Measurements from ENCODE around the gene DDR2. TPM values are rescaled to one million over a fixed set of nuclear protein-coding genes. Genes with fewer than 3 reads are reported as not detected.

Gene DDR2
- total RNA-seq, 1 experiment from 2014 or later = 0.52 TPM

DNA sequence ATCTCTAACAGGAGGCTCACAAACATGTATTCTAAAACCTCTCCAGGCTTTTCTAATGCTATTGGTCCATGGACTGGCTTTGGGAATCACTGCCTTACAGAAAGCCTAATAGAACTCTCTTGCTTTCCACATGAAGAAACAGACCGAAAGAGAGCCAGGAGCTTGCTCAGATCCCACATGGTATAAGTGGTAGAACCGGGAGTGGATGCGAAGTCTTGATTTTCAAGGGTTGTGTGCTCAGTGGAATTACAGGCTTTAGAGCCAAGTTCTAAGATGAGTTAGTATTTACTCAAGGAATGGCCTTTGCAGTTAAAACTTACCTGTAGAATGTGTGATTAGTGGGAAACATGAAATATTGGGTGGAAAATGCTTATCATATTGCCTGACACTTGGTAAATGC, 103.9 kb downstream of the DDR2 start:
- Histone ChIP-seq H3K56ac (ENCODE audit: insufficient read length, low read depth, low read length) (no peak overlapping the region), H3K14ac (ENCODE audit: insufficient read depth, low read length) (no peak overlapping the region), H3K79me2 (ENCODE audit: insufficient read depth, low read length) (no peaks in the 10 kb centered on the region), H4K91ac (ENCODE audit: insufficient read length, low read depth, low read length) (no peak overlapping the region), H3K27ac (ENCODE audit: insufficient read length, low read depth, low read length) (no peak overlapping the region), H3T11ph (ENCODE audit: low read length) (no peak overlapping the region), H3K4me1 (ENCODE audit: insufficient read depth, low read length) (no peaks in the 10 kb centered on the region), H3K4me2 (ENCODE audit: insufficient read depth, insufficient read length, low read length) (no peak overlapping the region), H2AK5ac (ENCODE audit: insufficient read length, low read length) (no peak overlapping the region), H3K9me3 (ENCODE audit: control insufficient read depth, low read depth, low read length) (no peaks in the 10 kb centered on the region), H3K23me2 (ENCODE audit: insufficient read length, low read depth, low read length, poor library complexity, severe bottlenecking) (no peaks in the 10 kb centered on the region), H3K9ac (ENCODE audit: extremely low read depth, insufficient read length, low read length) (no peak overlapping the region), H4K8ac (replicated peaks; ENCODE audit: insufficient read length, low read depth, low read length) (no peak overlapping the region), H2AFZ (ENCODE audit: low read length) (no peak overlapping the region), H3K18ac (ENCODE audit: insufficient read length, low read depth, low read length) (no peak overlapping the region), H4K20me1 (ENCODE audit: control insufficient read depth, insufficient read depth, insufficient read length) (no peaks in the 10 kb centered on the region), H2BK120ac (ENCODE audit: low read depth, low read length, poor library complexity, severe bottlenecking) (no peak overlapping the region), H2BK20ac (ENCODE audit: low read depth, low read length, poor library complexity, severe bottlenecking) (no peak overlapping the region), H2BK12ac (ENCODE audit: insufficient read length, low read depth, low read length) (no peak overlapping the region), H3K23ac (ENCODE audit: insufficient read length, low read depth, low read length) (no peak overlapping the region), H2BK15ac (ENCODE audit: low read depth, low read length) (no peak overlapping the region), H4K5ac (ENCODE audit: insufficient read length, low read depth, low read length) (no peak overlapping the region), H3K27me3 (ENCODE audit: insufficient read depth, low read length) (no peaks in the 10 kb centered on the region; the same call in 1 of the 2 replicates), H3K79me1 (ENCODE audit: insufficient read depth, low read depth, low read length, poor library complexity, severe bottlenecking) (no peaks in the 10 kb centered on the region), H3K4ac (ENCODE audit: low read depth, low read length) (no peak overlapping the region), H2BK5ac (ENCODE audit: insufficient read length, low read length) (no peak overlapping the region)
- no peaks in the 10 kb centered on the region for H3K36me3 Mint-ChIP-seq (ENCODE audit: insufficient read depth in 1 of 3, low read depth in 3 of 3)
- peaks cover 0 to 3% of the 10 kb centered on the region in 2 experiments; a peak in 2 of 4 replicates for H3K4me1 Mint-ChIP-seq
- no CpG with 5 or more reads among the region's 3 CpGs for WGBS (ENCODE audit: extremely low coverage, insufficient read length, low lambda C conversion rate)
- no peak overlapping the region for H3K27ac Mint-ChIP-seq
- TF ChIP-seq, protein P1, sequence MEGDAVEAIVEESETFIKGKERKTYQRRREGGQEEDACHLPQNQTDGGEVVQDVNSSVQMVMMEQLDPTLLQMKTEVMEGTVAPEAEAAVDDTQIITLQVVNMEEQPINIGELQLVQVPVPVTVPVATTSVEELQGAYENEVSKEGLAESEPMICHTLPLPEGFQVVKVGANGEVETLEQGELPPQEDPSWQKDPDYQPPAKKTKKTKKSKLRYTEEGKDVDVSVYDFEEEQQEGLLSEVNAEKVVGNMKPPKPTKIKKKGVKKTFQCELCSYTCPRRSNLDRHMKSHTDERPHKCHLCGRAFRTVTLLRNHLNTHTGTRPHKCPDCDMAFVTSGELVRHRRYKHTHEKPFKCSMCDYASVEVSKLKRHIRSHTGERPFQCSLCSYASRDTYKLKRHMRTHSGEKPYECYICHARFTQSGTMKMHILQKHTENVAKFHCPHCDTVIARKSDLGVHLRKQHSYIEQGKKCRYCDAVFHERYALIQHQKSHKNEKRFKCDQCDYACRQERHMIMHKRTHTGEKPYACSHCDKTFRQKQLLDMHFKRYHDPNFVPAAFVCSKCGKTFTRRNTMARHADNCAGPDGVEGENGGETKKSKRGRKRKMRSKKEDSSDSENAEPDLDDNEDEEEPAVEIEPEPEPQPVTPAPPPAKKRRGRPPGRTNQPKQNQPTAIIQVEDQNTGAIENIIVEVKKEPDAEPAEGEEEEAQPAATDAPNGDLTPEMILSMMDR (conservative IDR thresholded peaks at IDR 0.05) = no peak
- H3K4me3 Mint-ChIP-seq = no peak overlapping the region
- H3K9me3 Mint-ChIP-seq = no peaks in the 10 kb centered on the region; a peak in 2 of 5 replicates
- H3K27me3 Mint-ChIP-seq (ENCODE audit: low read depth) = no peaks in the 10 kb centered on the region; the same call in 1 of the 2 replicates
- no peak for DNase-seq
